GM12892 (cell line): ENCODE measurements around the gene SPPL2B.
A peak's percentile ranks its signal among the peaks of the same experiment; 100 is the strongest.

ENCODE experiments used
- POLR2A ChIP-seq: IDR thresholded peaks from 2 replicates; pipeline ENCODE4 v1.6.1; 2011; ENCODE audit warnings: low read depth, low read length, control low read depth
- POLR2AphosphoS5 ChIP-seq: IDR thresholded peaks from 2 replicates; pipeline ENCODE4 v1.6.1; 2011; ENCODE audit warnings: low read depth, low read length, control low read depth
- TAF1 ChIP-seq: IDR thresholded peaks from 2 replicates; pipeline ENCODE4 v1.6.1; 2011; ENCODE audit warnings: low read depth, mild to moderate bottlenecking, control low read depth, low read length, borderline replicate concordance

- TF ChIP-seq POLR2AphosphoS5 (peak; percentile 64), TAF1 (no peak), POLR2A (peak; percentile 61)
Observed at GRCh38 chr19:2332341-2333026, 4.0 kb downstream of the SPPL2B start.
